Stimulated activated naive CD8-positive, alpha-beta T cell treated with anti-CD3 and anti-CD28 coated beads, Interleukin-15, amount 100 ng/mL, for 72 hours (primary cell): ENCODE results near the gene HOXB8.
A peak's percentile ranks its signal among the peaks of the same experiment; 100 is the strongest.

Experiments
- ATAC-seq: fragments of 150-1000 bp; cut with Tn5 transposase; 2 replicates; pipeline ENCODE4 v1.10.0; 2021; ENCODE audit warnings: mild to moderate bottlenecking, moderate library complexity
- DNase-seq, 2 donors: peaks; one replicate each; pipeline ENCODE4 v3.0.0; 2021 to 2022
- H3K27ac Mint-ChIP-seq, 2 donors: one replicate each; pipeline ENCODE4 v1.8.0; 2022; ENCODE audit warnings: mild to moderate bottlenecking in 2 of 2, mixed read lengths in 2 of 2, moderate library complexity in 2 of 2
- H3K27me3 Mint-ChIP-seq: one replicate; pipeline ENCODE4 v1.8.0; 2022; ENCODE audit warnings: mixed read lengths
- H3K4me1 Mint-ChIP-seq: one replicate; pipeline ENCODE4 v1.8.0; 2022; ENCODE audit warnings: mild to moderate bottlenecking, mixed read lengths
- H3K4me3 Mint-ChIP-seq, 2 donors: one replicate each; pipeline ENCODE4 v1.8.0; 2022; ENCODE audit warnings: mild to moderate bottlenecking in 2 of 2, mixed read lengths in 2 of 2, moderate library complexity in 1 of 2
- H3K9me3 Mint-ChIP-seq, 2 donors: one replicate each; pipeline ENCODE4 v1.8.0; 2022; ENCODE audit warnings: mixed read lengths in 2 of 2

Gene HOXB8

DNA sequence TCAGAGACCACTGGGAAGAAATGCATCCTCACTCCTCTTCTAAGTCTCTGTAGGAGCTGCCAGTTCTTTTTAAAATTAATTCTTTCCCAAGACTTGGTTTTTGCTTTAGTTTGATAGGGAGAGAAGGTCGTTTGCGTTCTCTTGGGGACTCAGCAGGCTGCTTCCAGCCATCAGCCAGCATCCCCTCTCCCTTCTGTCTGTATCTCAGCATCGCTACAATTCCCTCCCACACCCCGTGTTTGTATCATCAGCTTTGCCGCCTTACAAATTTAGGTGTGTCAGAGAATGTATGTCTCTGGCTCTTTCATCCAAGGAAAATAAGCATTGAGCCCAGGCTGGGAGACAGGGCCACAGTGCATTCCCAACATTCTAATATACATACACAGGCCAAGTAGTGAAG, 15.7 kb downstream of the HOXB8 start:
- peaks cover 53% of the 10 kb centered on the region for H3K4me1 Mint-ChIP-seq
- no peak overlapping the region for H3K27ac Mint-ChIP-seq
- H3K9me3 Mint-ChIP-seq, result no peaks in the 10 kb centered on the region
- no peak overlapping the region for H3K4me3 Mint-ChIP-seq
- DNase-seq (no peak), ATAC-seq (no peak)
- H3K27me3 Mint-ChIP-seq, result peaks cover 100% of the 10 kb centered on the region

DNA sequence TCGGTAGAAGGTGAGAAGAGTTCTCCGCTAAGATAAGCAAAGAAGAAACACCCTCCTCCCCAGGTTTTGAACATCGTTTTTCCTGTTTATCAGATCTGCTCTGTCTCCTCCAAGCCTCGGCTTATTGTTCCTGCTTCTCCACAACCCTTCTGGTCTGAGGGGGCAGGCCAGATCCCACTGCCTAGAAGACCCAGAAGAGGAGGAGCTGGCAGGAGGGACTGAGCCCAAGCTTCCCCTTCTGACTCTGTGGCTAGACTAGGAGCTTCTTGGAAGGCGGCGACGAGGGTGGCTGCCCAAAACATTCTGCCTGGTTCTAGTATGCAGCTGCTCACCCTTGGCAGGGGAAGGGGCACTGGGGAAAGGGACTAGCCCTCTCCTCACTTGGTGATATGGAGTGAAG, 16.4 kb downstream of the HOXB8 start:
- peaks cover 100% of the 10 kb centered on the region for H3K27me3 Mint-ChIP-seq
- no peak for ATAC-seq
- H3K27ac Mint-ChIP-seq, result no peak overlapping the region
- H3K4me1 Mint-ChIP-seq, result peaks cover 53% of the 10 kb centered on the region
- DNase-seq, result no peak
- H3K4me3 Mint-ChIP-seq, result no peak overlapping the region
- H3K9me3 Mint-ChIP-seq, result no peaks in the 10 kb centered on the region

DNA sequence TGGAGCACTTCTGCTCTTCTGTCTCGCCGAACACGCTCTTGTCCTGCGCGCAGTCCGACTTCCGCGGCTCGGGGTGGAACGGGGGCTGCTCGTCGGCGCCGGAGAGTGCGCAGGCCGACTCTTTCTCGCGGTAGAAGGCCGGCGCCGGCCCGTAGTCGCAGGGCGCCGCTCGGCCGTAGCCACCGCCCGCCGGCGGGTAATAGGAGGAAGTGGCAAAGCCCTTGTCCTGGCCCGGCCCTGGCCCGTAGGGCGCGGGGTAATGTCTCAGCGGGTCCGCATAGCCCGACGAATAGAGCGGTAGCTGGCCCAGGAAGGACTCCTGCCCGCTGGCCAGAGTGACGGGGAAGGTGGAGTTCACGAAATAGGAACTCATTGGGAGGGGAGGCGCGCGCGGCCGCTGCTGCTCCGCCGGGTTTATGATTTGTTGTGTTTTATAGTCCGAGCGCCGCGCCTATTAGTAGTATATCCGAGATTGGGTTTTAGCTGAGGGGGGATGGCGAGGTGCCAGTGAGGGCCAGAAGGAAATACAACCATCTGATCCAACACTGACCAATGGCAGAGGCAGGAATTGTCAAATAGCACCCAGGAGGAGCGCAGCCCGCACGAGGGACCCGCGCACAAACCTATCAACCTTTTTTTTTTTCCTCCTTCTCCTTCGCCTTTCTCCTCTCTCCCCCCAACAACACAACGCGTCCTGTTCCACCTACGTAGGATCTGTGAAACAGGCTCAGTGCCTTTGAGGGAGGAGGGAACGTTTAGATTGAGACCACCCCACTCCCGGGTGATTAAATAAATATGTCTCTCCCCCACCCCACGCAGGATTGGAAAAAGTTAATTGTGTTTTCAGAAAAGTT, 17.1 kb downstream of the HOXB8 start:
- Mint-ChIP-seq H3K4me3 (peak overlapping the region; percentile 77 to 83), H3K9me3 (no peaks in the 10 kb centered on the region), H3K27me3 (peaks cover 100% of the 10 kb centered on the region), H3K4me1 (peaks cover 54% of the 10 kb centered on the region), H3K27ac (peak overlapping the region in 1 of 2 donors; percentile 57)
- DNase-seq, result peak in 1 of 2 donors; percentile 47
- ATAC-seq, result peak; percentile 56

DNA sequence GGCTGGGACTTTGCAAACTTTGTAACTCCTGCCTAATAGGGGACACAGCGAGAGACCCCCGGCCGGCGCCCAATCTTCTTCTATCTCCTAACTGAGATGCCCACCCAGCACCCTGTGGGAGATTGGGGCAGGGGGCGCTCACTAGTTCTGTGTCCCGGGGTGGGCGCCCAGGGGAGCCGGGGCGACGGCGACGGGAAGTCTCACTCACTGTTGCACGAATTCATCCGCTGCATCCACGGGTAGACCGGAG, 17.6 kb downstream of the HOXB8 start:
- DNase-seq, result no peak
- peaks cover 100% of the 10 kb centered on the region for H3K27me3 Mint-ChIP-seq
- H3K4me1 Mint-ChIP-seq, result peaks cover 56% of the 10 kb centered on the region
- H3K9me3 Mint-ChIP-seq, result no peaks in the 10 kb centered on the region
- ATAC-seq, result no peak
- H3K27ac Mint-ChIP-seq, result peak overlapping the region in 1 of 2 donors; percentile 57
- H3K4me3 Mint-ChIP-seq, result peak overlapping the region; percentile 77 to 83

DNA sequence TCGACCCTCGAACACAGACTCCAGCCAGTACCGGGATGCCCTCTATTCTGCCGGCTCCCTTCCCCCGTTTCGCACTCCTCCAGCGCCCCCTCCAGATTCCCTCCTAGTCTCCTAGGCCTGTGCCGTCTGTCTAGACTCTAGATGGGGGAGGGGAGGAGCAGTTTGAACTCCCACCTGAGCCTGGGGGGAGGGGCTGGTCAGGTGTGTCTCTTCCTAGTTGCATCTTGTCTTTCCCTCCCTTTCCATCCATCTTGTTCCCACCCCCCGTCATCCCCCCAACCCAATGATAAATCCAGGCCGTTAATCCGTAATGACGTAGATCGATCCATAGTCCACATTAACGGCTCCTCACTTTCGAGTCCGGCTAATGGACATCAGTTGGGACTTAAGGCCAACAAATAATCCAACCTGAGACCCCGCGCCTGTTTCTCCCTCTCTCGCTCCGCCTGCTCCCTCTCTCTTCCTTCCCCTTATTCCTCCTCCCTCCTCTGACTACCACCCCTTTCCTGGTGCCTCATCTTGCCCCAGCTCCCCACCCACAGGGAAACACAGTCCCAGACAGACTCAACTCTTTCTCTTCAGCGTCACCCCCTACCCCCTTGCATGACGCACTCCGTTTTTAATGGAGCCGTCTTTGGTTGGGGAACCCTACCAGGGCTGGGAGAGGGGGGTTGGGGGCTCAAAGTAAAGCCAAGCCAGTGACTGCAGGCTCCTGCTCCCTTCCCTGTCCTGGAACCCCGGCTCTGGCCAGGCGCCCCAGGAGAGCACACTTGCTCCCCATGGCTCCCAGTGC, 18.2 kb downstream of the HOXB8 start:
- H3K27me3 Mint-ChIP-seq, result peaks cover 100% of the 10 kb centered on the region
- H3K9me3 Mint-ChIP-seq, result no peaks in the 10 kb centered on the region
- H3K4me1 Mint-ChIP-seq, result peaks cover 54% of the 10 kb centered on the region
- peak overlapping the region; percentile 77 to 83 for H3K4me3 Mint-ChIP-seq
- DNase-seq (no peak), ATAC-seq (peak; percentile 15)
- H3K27ac Mint-ChIP-seq, result peak overlapping the region in 1 of 2 donors; percentile 57

DNA sequence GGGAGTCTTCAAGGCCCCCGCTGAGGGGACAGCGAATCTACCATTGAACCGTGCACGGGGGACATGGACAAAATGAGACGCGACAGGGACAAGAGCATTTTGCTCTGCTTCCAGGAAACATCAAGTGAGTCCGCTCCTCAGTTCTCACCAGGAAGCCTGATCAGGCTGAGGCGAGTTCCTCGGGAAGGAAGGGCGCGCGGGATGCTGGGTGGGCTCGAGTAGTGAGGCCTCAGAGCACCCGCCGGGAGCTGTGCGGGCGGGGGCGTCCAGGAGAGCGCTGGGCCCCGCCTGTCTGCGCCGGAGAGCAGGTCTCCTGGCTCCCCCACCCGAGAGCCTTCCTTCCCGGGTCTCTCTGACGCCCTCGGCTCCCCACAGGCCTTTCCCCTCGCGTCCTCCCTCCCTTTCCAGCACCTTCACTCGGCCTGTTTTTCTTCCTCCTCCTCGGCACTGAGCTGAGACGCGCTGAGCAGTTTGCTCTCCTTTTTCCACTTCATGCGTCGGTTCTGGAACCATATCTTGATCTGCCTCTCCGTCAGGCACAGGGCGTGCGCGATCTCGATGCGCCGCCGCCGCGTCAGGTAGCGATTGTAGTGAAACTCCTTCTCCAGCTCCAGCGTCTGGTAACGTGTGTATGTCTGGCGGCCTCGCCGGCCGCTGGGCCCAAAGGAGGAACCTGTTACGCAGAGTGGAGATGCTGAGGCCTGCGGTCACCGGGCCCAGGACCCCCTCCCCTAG, 18.9 kb downstream of the HOXB8 start:
- Mint-ChIP-seq H3K4me3 (peak overlapping the region; percentile 77 to 83), H3K27me3 (peaks cover 100% of the 10 kb centered on the region), H3K4me1 (peaks cover 50% of the 10 kb centered on the region), H3K27ac (no peak overlapping the region), H3K9me3 (no peaks in the 10 kb centered on the region)
- DNase-seq, result peak; percentile 43 to 54
- peak; percentile 42 for ATAC-seq

DNA sequence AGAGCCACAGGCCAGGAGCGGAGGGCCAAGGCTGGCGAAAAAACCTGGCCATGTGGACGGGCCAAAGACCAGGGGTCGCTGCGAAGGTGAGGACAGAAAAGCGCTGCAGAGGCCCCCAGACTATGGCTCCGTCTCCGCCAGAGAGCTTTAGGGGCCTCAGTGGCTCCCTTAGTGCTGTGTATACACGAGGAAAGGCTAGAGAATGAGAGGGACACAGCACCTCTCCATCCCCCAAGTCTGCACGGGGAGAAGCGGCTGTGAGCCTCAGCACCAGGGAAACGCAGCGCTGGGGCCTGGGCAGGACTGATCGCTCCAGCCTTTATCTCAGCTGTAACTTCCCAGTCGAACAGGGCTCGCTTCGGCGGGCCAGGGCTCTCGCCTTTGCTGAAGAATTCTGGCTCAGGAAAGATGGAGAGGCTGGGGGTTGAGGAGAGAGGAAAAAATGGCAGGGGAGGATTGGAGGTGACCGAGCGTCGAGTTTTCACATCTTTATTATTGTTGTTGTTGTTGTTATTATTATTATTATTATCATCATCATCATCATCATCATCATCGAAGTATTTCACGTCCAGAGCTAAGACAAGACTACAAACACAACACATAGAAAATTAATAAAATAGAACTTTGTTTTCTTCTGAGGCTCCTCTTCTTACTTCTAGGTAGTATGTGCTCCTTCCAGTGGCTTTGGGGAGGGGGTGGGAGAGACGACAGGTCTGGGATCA, 19.7 kb downstream of the HOXB8 start:
- H3K4me3 Mint-ChIP-seq, result peak overlapping the region; percentile 34 to 38
- ATAC-seq (no peak), DNase-seq (no peak)
- peaks cover 50% of the 10 kb centered on the region for H3K4me1 Mint-ChIP-seq
- no peak overlapping the region for H3K27ac Mint-ChIP-seq
- H3K9me3 Mint-ChIP-seq, result no peaks in the 10 kb centered on the region
- peaks cover 100% of the 10 kb centered on the region for H3K27me3 Mint-ChIP-seq

DNA sequence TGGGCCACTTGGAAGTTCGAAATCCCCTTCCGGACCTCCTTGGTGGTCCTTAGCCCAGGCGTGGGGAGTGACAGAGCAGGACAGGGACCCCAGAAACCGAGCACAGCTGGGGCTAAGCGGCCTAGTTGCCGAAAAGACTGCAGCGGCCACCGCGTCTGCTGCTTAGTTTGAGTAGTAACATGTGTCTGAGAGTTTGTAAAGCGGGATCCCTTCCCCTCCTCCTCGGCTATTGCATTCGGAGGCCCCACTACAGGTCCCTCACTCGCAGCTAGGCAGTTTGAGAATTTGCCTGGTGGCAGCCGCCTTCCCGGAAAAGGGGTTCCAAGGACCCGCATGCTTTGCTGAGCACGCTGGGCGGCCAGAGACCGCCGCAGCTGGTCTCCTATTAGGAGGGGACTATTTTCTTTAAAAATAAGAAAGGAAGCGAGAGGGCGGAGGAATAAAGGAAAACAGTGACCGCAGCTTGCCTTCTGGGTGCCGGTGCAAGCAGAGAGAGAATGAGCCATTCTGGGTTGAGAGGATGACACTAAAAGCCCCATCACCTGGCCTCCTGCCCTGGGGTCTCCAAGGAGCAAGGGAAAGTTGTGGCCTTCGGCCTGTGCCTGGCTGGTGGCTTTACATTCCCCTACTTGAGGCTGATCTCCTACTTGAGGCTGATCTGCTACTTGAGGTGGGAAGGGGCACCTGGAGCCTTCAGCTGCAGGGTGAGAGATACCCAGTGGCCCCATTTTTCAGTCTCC, 20.4 kb downstream of the HOXB8 start:
- Mint-ChIP-seq H3K9me3 (no peaks in the 10 kb centered on the region), H3K4me3 (no peak overlapping the region), H3K27me3 (peaks cover 100% of the 10 kb centered on the region), H3K27ac (no peak overlapping the region), H3K4me1 (peaks cover 57% of the 10 kb centered on the region)
- ATAC-seq, result no peak
- no peak for DNase-seq

DNA sequence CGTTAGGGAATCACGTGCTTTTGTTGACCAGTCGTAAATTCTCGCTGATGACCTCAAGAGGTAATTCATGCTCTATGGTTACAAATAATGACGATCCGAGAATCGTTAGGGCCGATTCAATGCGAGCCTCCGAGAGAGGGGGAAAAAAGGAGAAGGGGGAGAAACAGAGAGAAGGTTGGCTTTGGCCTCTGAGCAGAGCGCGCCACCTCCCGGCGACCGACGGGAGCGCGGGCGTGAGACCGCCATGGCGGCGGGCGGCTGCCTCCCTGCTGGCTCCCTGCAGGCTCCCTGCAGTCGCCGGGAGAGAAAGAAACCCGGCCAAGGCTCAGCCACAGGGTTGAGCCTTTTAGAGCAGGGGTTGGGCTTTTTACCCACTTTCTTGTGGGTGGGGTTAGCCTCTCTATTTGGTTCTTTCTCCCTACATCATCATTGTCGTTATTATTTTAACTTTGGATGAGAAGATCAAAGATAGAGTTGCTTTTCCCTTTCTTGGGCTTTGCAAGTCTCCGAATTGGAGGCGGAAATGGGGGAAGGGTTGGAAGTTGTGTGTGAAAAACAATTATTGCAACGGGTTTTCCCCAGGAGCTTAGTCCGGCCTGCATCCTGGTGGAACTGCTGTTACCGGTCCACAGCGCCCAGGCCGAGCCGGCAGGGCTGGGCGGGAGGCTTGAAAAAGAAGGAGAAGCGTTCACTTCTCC, 21.1 kb downstream of the HOXB8 start:
- Mint-ChIP-seq H3K27me3 (peaks cover 100% of the 10 kb centered on the region), H3K4me3 (peak overlapping the region; percentile 83 to 89), H3K9me3 (no peaks in the 10 kb centered on the region), H3K27ac (no peak overlapping the region), H3K4me1 (peaks cover 62% of the 10 kb centered on the region)
- DNase-seq (peak; percentile 81 to 86), ATAC-seq (peak; percentile 58)

DNA sequence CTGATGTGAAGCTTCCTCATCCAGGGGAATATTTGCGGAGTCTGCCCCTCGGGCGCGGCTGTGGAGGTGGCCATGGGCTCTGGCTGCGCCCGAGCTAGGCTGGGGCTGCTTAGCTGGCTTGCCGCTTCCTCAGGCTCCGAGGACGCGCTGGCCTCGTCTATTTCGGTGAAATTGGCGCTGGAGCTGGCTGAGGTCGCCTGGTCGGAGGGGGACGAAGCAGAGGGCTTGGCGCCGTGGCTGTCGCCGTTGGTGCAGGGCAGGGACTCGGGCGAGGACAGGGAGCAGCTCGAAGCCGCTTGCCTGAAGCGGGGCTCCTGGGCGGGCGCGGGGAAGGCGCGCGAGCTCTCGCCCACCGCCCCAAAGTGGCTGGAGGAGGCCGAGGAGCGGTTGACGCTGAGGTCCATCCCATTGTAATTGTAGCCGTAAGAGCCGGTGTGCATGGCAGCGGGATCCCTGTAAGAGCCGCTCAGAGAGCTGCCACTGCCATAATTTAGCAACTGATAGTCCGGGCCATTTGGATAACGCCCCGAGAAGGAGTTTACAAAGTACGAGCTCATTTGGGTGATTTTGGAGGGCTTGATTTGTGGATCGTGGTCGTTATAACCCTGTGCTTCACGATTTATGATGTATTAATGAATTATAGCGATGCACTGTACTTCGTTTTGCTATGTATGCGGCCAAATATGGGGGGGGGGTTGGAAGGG, 21.8 kb downstream of the HOXB8 start, which contains the start of gene HOXB5:
Gene HOXB5, minus strand, starts transcription at position 654 of the 704 bp plus-strand sequence. Its CDS starts 97 bp downstream, at position 557.
- peak; percentile 37 for ATAC-seq
- peaks cover 56% of the 10 kb centered on the region for H3K4me1 Mint-ChIP-seq
- no peak for DNase-seq
- peak within 1 kb of the TSS in 1 of 2 donors; percentile 77 for H3K27ac Mint-ChIP-seq
- peaks cover 100% of the 10 kb centered on the region for H3K27me3 Mint-ChIP-seq
- peak within 1 kb of the TSS; percentile 83 to 89 for H3K4me3 Mint-ChIP-seq
- no peaks in the 10 kb centered on the region for H3K9me3 Mint-ChIP-seq

DNA sequence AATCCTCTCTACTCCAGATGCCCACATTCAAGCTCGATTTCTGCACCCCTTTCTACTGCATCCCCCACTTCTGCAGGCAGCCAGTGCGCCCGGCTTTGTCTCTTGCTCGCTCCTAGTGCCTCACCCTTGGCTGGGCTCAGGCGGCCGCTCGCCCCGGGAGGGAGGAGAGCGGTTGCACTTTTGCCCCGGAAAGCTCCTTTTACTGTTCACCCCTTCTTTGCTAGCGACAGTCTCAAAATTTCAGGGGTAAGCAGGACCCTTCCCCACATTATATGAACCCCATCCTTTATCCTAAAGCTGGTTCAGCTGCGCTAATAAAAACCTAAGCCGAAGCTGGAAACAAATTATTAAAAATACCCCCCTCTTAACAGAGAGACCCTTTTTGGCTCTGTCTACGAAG, 22.5 kb downstream of the HOXB8 start:
- no peaks in the 10 kb centered on the region for H3K9me3 Mint-ChIP-seq
- H3K27me3 Mint-ChIP-seq, result peaks cover 100% of the 10 kb centered on the region
- H3K27ac Mint-ChIP-seq, result no peak overlapping the region
- ATAC-seq, result peak; percentile 54
- no peak for DNase-seq
- H3K4me3 Mint-ChIP-seq, result peak overlapping the region; percentile 83 to 89
- H3K4me1 Mint-ChIP-seq, result peaks cover 52% of the 10 kb centered on the region

DNA sequence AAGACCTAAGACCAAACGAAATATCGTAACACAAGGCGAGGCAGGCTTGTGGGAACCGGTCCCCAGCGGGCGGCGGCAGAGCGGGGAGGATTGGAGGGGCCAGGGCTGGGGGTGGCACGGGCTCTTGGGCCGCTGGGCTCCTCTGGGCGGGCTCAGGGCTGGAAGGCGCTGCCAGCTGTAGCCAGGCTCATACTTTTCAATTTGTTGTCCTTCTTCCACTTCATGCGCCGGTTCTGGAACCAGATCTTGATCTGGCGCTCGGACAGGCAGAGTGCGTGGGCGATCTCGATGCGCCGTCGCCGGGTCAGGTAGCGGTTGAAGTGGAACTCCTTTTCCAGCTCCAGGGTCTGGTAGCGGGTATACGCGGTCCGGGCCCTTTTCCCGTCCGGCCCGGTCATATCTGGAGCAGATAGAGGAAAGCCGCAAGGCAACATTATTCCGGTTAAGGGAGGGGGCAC, 23.0 kb downstream of the HOXB8 start:
- H3K4me3 Mint-ChIP-seq, result peak overlapping the region; percentile 42 to 89
- ATAC-seq (no peak), DNase-seq (no peak)
- peaks cover 100% of the 10 kb centered on the region for H3K27me3 Mint-ChIP-seq
- H3K9me3 Mint-ChIP-seq, result no peaks in the 10 kb centered on the region
- H3K4me1 Mint-ChIP-seq, result peaks cover 52% of the 10 kb centered on the region
- no peak overlapping the region for H3K27ac Mint-ChIP-seq

DNA sequence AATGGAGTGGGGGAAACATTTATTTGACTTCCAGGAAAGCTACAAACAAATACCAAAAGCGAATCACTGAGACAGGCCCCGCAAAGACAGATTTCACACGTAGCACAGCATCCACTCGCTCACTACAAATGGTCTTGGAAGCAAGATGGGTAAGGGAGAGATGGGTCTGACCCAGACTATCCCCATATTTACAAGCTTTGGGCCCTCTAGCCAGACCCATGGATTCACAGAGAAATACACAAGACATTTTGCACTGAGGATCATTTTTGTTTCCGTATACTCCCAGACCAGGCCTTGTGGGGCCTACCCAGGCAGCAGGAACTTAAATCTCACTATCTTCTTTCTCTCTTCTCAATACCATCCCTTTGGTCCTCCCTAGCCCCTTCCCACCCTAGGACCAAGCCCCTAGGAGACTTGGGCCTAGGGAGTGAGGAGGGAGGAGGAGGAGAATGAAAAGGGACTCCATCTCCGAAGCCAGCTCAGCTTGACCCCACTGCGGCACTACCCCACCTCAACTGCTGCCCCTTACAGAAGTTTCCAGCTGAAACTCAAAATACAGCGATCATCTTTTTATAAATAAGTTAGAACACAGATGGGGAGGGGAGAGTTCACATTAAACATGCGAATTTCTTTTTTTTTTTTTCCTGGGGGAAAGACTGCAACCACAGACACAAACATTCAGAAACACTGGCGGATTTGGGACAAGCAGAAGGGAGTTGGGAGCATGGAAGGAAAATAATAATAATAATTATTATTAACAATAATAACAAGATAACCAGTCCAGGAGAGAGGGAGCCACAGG, 23.6 kb downstream of the HOXB8 start:
- H3K9me3 Mint-ChIP-seq, result no peaks in the 10 kb centered on the region
- ATAC-seq, result no peak
- H3K27ac Mint-ChIP-seq, result no peak overlapping the region
- DNase-seq, result no peak
- H3K27me3 Mint-ChIP-seq, result peaks cover 100% of the 10 kb centered on the region
- H3K4me1 Mint-ChIP-seq, result peaks cover 50% of the 10 kb centered on the region
- peak overlapping the region in 1 of 2 donors; percentile 89 for H3K4me3 Mint-ChIP-seq
